Umbilical cord (tissue), 2 donors: ENCODE results near the gene MRGPRX3. TPM values are rescaled to one million over a fixed set of nuclear protein-coding genes. Genes with fewer than 3 reads are reported as not detected.
"Not testable (repeated sequence)": the region's sequence is repeated elsewhere in the genome, so short reads cannot be mapped to it uniquely, and the experiment has no call there.

ENCODE experiments used
- DNase-seq: peaks from one replicate; pipeline ENCODE4 v3.0.0-alpha.2; 2015; ENCODE audit warnings: low spot score
- total RNA-seq: library from RNA; depleted of rRNA; stranded (reverse); fragments of >200 nt; gene quantifications from one replicate; pipeline ENCODE4 v1.2.3, GENCODE V29; 2014; ENCODE audit warnings: low replicate concordance; ENCODE audit not compliant: insufficient read depth

Gene MRGPRX3
- not detected for total RNA-seq

GRCh38 chr11:18132341-18132740, at the start of gene MRGPRX3:
Gene MRGPRX3 (plus strand): TSS chr11:18132571. CDS start chr11:18137203, 4,632 bp downstream.
- no peak for DNase-seq

DNA sequence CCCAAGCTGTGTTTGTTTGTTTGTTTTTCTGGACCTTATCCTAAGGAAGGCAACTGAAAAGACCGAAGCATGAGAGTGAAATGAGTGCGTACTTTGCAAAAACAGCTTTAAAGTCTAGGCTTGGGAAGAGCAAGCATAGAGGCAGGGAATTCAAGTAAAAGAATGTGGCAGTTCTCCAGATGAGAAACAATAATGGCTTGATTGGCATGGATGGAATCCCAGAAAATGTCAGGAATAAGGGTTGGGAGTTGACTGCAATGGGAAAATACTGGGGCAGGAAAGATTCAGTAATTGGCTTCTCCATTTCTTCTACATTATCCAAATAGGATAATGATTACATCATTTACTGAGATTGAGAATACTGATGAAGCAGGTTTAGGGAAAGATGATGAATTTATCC, 44.0 kb upstream of the MRGPRX3 start:
- DNase-seq, result no peak

- no peak for DNase-seq
Observed at GRCh38 chr11:18088966-18089365, 43.4 kb upstream of the MRGPRX3 start.

DNA sequence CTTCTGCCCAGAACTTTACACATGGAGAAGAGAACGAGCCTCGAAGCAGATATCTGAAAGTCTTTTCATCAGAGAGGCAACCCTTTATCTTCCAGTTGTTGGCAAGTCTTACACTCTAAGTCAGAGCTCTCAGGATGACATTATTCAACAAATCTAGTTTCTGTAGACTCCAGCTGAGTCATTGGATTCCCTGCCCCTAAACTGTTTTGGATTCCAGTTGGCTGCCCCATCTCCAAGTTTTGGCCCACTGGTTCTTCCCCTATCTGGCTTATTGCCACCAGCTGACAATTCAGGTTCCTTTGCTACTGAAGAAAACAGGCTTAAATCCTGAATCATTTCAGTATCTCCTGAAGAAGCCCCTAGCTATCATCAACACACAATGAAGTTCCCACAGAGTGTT, 40.6 kb upstream of the MRGPRX3 start:
- DNase-seq, result no peak

- no peak for DNase-seq
Observed at GRCh38 chr11:18093959-18094358, 38.4 kb upstream of the MRGPRX3 start.

DNA sequence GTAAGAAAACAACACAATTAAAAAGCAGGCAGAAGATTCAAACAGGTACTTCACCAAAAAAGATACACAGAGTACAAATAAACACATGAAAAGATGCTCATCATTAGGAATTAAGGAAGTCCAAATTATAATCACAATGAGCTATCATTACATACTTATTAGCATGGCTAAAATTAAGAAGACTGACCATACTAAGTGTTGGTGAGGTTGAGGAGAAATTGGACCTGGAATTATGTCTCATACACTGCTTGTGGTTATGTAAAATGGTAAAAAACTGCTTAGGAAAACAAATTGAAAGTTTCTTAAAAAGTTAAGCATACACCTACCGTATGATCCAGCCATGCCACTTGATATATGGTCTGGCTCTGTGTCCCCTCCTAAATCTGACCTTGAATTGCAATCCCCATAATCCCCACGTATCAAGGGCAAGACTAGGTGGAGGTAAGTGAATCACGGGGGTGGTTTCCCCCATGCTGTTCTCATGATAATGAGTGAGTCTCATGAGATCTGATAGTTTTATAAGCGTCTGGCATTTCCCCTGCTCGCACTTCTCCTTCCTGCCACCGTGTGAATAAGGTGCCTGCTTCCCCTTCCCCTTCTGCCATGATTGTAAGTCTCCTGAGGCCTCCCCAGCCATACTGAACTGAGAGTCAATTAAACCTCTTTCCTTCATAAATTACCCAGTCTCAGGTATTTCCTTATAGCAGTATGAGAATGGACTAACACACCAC, 31.3 kb upstream of the MRGPRX3 start:
- DNase-seq, result no peak

- DNase-seq, result no peak
Observed at GRCh38 chr11:18105086-18105801, 27.1 kb upstream of the MRGPRX3 start.

DNA sequence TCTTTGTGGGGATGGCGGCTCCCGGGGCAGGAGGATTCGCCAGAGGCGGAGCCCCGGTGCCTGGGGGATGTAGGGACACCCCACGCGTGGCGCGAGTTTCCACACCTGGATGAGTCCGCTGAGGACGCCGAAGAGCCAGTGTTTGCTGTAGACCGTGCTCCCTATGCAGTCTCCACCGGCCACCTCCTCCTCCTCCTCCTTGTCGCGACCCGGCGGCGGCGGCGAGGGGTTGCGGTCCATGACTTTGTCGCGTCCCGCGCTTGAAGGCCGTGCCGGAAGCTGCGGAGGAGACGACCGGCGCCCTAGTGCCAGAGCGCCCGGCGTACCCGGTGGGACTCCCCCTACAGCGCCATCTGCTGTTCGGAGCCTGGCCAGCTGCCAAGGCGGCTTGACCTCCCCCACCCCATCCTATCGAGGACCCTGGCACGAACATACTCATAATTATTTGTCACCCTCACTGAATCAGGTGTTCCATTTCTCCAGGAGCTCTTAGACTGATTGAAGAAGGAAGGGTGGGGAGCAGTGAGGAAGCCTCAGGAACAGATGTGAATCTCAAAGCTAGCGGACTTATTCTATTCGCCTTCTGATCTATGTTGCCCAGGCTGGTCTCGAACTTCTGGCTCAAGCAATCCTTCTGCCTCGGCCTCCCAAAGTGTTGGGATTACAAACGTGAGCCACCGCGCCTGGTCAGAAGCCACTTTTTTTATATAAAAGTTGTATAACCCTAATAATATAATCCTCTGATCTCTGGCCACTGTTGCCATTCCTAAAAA, 26.4 kb upstream of the MRGPRX3 start, which contains the start of gene SAAL1:
Gene SAAL1 (minus strand): TSS at position 281 of the 773 bp plus-strand sequence. CDS start 41 bp downstream, at position 240.
- DNase-seq, result peak; percentile 81

- DNase-seq, result no peak
Observed at GRCh38 chr11:18106688-18107087, 25.7 kb upstream of the MRGPRX3 start.

- no peak for DNase-seq
Observed at GRCh38 chr11:18108254-18108653, 24.1 kb upstream of the MRGPRX3 start.

- no peak for DNase-seq
Observed at GRCh38 chr11:18111005-18111404, 21.4 kb upstream of the MRGPRX3 start.

GRCh38 chr11:18115360-18116127, 16.8 kb upstream of the MRGPRX3 start:
- peak; percentile 54 for DNase-seq

DNA sequence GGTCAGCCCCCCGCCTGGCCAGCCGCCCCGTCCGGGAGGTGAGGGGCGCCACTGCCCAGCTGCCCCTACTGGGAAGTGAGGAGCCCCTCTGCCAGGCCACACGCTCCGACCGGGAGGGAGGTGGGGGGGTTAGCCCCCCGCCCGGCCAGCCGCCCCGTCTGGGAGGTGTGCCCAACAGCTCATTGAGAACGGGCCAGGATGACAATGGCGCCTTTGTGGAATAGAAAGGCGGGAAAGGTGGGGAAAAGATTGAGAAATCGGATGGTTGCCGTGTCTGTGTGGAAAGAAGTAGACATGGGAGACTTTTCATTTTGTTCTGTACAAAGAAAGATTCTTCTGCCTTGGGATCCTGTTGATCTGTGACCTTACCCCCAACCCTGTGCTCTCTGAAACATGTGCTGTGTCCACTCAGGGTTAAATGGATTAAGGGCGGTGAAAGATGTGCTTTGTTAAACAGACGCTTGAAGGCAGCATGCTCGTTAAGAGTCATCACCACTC, 11.0 kb upstream of the MRGPRX3 start:
- not testable (repeated sequence) for DNase-seq

DNA sequence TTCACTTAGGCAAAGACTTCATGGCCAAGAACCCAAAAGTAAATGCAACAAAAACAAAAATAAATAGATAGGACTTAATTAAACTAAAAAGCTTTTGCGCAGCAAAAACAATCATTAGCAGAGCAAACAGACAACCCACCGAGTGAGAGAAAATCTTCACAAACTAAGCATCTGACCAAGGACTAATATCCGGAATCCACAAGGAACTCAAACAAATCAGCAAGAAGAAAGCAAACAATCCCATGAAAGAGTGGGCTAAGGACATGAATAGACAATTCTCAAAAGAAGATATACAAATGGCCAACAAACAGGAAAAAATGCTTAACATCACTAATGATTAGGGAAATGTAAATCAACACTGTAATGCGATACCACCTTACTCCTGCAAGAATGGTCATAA, 1.3 kb upstream of the MRGPRX3 start:
- DNase-seq, result not testable (repeated sequence)

GRCh38 chr11:18135308-18135707, 2.9 kb downstream of the MRGPRX3 start:
- DNase-seq, result no peak

DNA sequence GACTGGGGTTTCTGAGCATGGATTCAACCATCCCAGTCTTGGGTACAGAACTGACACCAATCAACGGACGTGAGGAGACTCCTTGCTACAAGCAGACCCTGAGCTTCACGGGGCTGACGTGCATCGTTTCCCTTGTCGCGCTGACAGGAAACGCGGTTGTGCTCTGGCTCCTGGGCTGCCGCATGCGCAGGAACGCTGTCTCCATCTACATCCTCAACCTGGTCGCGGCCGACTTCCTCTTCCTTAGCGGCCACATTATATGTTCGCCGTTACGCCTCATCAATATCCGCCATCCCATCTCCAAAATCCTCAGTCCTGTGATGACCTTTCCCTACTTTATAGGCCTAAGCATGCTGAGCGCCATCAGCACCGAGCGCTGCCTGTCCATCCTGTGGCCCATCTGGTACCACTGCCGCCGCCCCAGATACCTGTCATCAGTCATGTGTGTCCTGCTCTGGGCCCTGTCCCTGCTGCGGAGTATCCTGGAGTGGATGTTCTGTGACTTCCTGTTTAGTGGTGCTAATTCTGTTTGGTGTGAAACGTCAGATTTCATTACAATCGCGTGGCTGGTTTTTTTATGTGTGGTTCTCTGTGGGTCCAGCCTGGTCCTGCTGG, 4.9 kb downstream of the MRGPRX3 start:
- DNase-seq, result no peak

GRCh38 chr11:18140145-18140544, 7.8 kb downstream of the MRGPRX3 start:
- DNase-seq, result no peak

- DNase-seq, result no peak
Observed at GRCh38 chr11:18144243-18144642, 11.9 kb downstream of the MRGPRX3 start.

GRCh38 chr11:18145025-18145424, 12.7 kb downstream of the MRGPRX3 start:
- no peak for DNase-seq

DNA sequence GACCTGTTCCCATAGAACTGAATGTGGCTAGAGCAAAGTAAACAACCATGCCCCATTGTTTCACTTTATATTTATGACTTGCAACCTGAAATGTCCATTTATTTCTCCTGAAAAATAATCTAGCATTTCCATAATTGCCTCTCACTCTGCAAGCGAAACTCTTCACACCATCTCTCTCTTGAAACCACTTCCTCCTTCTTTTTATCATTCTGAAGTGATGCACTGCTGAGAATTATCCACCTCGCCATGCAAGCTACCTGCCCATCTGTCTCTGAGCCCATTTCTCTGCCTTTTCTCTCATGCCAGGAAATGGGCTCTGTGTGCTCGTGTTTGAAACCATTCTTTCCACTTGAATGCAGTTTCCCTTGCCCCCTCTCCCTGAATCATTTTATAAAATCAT, 13.5 kb downstream of the MRGPRX3 start:
- no peak for DNase-seq

- DNase-seq, result no peak
Observed at GRCh38 chr11:18151581-18151980, 19.2 kb downstream of the MRGPRX3 start.
